Panc1 (cell line): ENCODE data around the gene MGAT5. TPM values are rescaled to one million over a fixed set of nuclear protein-coding genes. Genes with fewer than 3 reads are reported as not detected.

ENCODE experiments used
- ATAC-seq: fragments of 200-7000 bp; cut with Tn5 transposase; 2 replicates; pipeline ENCODE4 v1.9.1; 2020; ENCODE audit warnings: mild to moderate bottlenecking, moderate library complexity
- BruUV-seq: library from RNA; stranded (reverse); fragments of 400-500 nt; replicated peaks from 2 replicates; lab custom pipeline; 2021; lab: Mats Ljungman, UMichigan
- CTCF ChIA-PET: fragments of 300-600 bp; sonication (Branson Sonifier 250); formaldehyde crosslinking; loops from one replicate; lab custom pipeline; 2022; ENCODE audit warnings: antibody characterized with exemption; lab: Charles Lee
- POLR2A ChIA-PET: fragments of 300-600 bp; sonication (Branson Sonifier 250); formaldehyde crosslinking; loops from one replicate; lab custom pipeline; 2022; ENCODE audit warnings: antibody characterized with exemption; lab: Charles Lee
- DNase-seq: peaks from one replicate; pipeline ENCODE4 v3.0.0-alpha.2; 2010; ENCODE audit warnings: low read depth, low spot score
- H3K27ac ChIP-seq: 2 replicates; pipeline ENCODE4 v1.5.1; 2011; ENCODE audit warnings: mild to moderate bottlenecking, low read length, inconsistent platforms
- H3K27me3 ChIP-seq: fragments of 200-500 bp; sonication (Bioruptor generic); 2 replicates; pipeline ENCODE4 v1.6.0; 2014; ENCODE audit warnings: low read length, inconsistent platforms; ENCODE audit not compliant: control insufficient read depth, insufficient read depth
- H3K36me3 ChIP-seq: fragments of 200-500 bp; sonication (Bioruptor generic); 2 replicates; pipeline ENCODE4 v1.5.1; 2014; ENCODE audit warnings: inconsistent platforms, mild to moderate bottlenecking, low read length, moderate library complexity; ENCODE audit not compliant: control insufficient read depth, insufficient read depth
- H3K4me1 ChIP-seq: 2 replicates; pipeline ENCODE4 v1.5.1; 2011; ENCODE audit warnings: inconsistent platforms, mild to moderate bottlenecking, low read length, moderate library complexity; ENCODE audit not compliant: control insufficient read depth, insufficient read depth
- H3K4me3 ChIP-seq, 2 experiments: 2 replicates each; pipeline ENCODE4 v1.5.1; 2011 to 2012; ENCODE audit warnings: low read depth in 2 of 2, low read length in 2 of 2, mild to moderate bottlenecking in 2 of 2, inconsistent platforms in 1 of 2, moderate library complexity in 1 of 2
- H3K9me3 ChIP-seq: fragments of 200-500 bp; sonication (Bioruptor generic); 2 replicates; pipeline ENCODE4 v1.5.1; 2014; ENCODE audit warnings: low read depth, mild to moderate bottlenecking, inconsistent platforms, low read length, moderate library complexity; ENCODE audit not compliant: control insufficient read depth, insufficient read depth
- POLR2AphosphoS5 ChIP-seq: IDR thresholded peaks from 2 replicates; pipeline ENCODE4 v1.6.1; 2012; ENCODE audit warnings: mild to moderate bottlenecking, low read depth, low read length, moderate library complexity
- REST ChIP-seq, 2 experiments: IDR thresholded peaks; 2 replicates each; pipeline ENCODE4 v1.6.1; 2011 to 2012; ENCODE audit warnings: low read depth in 2 of 2, control low read depth in 1 of 2, low read length in 1 of 2, mild to moderate bottlenecking in 1 of 2, moderate library complexity in 1 of 2; ENCODE audit not compliant: insufficient read depth in 1 of 2
- SIN3A ChIP-seq: IDR thresholded peaks from 2 replicates; pipeline ENCODE4 v1.6.1; 2012; ENCODE audit warnings: low read depth, mild to moderate bottlenecking, low read length, moderate library complexity, borderline replicate concordance; ENCODE audit not compliant: insufficient read depth
- TCF7L2 ChIP-seq: IDR thresholded peaks from 2 replicates; pipeline ENCODE4 v1.6.1; 2011; ENCODE audit warnings: mild to moderate bottlenecking, low read depth, low read length, inconsistent platforms
- in situ Hi-C: cut with HindIII; loops from 2 replicates; pipeline ENCODE4 v1.10.0; 2016; ENCODE audit warnings: low sequenced_read_pairs, low pct_unique_long_range_greater_than_20kb
- intact Hi-C: fragments of 100-400 bp; cut with micrococcal nuclease; formaldehyde crosslinking; loops from one replicate; pipeline ENCODE4 v1.10.0; 2022; ENCODE audit not compliant: unreplicated experiment
- total RNA-seq: library from RNA; stranded (reverse); gene quantifications from one replicate; pipeline ENCODE4 v1.2.1, GENCODE V29; 2021; ENCODE audit not compliant: unreplicated experiment
- TF ChIP-seq, protein P1 (sequence below): fragments of 450-650 bp; IDR thresholded peaks from 2 replicates; pipeline ENCODE4 v1.5.1; 2017; ENCODE audit warnings: mild to moderate bottlenecking

The MGAT5 gene
- total RNA-seq, 1 experiment from 2014 or later, result 22.1 TPM

GRCh38 chr2:134457765-134458472, 204.0 kb downstream of the MGAT5 start:
- POLR2A ChIA-PET, result no interaction called here
- Histone ChIP-seq H3K4me3 (no peak overlapping the region), H3K36me3 (no peaks in the 10 kb centered on the region), H3K9me3 (no peaks in the 10 kb centered on the region), H3K27me3 (no peaks in the 10 kb centered on the region), H3K27ac (no peak overlapping the region), H3K4me1 (no peaks in the 10 kb centered on the region)
- TF ChIP-seq TCF7L2 (no peak), SIN3A (no peak), POLR2AphosphoS5 (no peak), REST (IDR thresholded peaks at IDR 0.05; ENCODE audit: insufficient read depth in 1 of 2, low read depth in 2 of 2, low read length in 1 of 2) (no peak)
- TF ChIP-seq, protein P1, sequence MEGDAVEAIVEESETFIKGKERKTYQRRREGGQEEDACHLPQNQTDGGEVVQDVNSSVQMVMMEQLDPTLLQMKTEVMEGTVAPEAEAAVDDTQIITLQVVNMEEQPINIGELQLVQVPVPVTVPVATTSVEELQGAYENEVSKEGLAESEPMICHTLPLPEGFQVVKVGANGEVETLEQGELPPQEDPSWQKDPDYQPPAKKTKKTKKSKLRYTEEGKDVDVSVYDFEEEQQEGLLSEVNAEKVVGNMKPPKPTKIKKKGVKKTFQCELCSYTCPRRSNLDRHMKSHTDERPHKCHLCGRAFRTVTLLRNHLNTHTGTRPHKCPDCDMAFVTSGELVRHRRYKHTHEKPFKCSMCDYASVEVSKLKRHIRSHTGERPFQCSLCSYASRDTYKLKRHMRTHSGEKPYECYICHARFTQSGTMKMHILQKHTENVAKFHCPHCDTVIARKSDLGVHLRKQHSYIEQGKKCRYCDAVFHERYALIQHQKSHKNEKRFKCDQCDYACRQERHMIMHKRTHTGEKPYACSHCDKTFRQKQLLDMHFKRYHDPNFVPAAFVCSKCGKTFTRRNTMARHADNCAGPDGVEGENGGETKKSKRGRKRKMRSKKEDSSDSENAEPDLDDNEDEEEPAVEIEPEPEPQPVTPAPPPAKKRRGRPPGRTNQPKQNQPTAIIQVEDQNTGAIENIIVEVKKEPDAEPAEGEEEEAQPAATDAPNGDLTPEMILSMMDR, result no peak
- CTCF ChIA-PET, result no interaction called here
- BruUV-seq, result no TSS peak
- DNase-seq, result no peak
- intact Hi-C loops, result no loop called here
- in situ Hi-C loops, result no loop called here
- ATAC-seq, result no peak

DNA sequence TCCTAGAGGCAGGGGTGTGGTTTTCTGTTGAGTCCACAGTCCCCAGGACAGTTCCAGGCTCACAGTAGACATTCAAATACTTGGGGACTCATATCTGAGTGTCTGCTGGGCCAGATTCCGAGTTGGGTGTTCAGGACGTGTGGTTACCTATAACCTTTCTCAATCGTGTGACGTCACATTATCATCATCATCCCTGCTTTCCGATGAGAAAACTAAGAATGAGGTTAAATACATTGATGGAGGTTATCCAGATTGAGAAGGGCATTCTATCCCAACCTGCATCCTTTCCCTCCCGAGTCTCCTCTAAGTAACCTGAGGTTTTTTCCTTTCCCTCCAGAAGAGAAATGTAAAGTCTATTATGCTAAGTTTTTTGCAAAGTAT, 204.6 kb downstream of the MGAT5 start:
- DNase-seq (no peak), ATAC-seq (no peak)
- Histone ChIP-seq H3K27ac (no peak overlapping the region), H3K27me3 (no peaks in the 10 kb centered on the region), H3K36me3 (no peaks in the 10 kb centered on the region), H3K4me1 (no peaks in the 10 kb centered on the region), H3K4me3 (no peak overlapping the region), H3K9me3 (no peaks in the 10 kb centered on the region)
- intact Hi-C loops (no loop called here), in situ Hi-C loops (no loop called here)
- POLR2A ChIA-PET, result no interaction called here
- CTCF ChIA-PET, result no interaction called here
- TF ChIP-seq, protein P1, result no peak
- TF ChIP-seq POLR2AphosphoS5 (no peak), SIN3A (no peak), TCF7L2 (no peak), REST (IDR thresholded peaks at IDR 0.05; ENCODE audit: insufficient read depth in 1 of 2, low read depth in 2 of 2, low read length in 1 of 2) (no peak)
- BruUV-seq, result no TSS peak
